Vagina (tissue), 2 donors: ENCODE measurements around the gene HOXC12. TPM values are rescaled to one million over a fixed set of nuclear protein-coding genes. Genes with fewer than 3 reads are reported as not detected.

Experiments used
- DNase-seq, 2 donors: peaks; one replicate each; pipeline ENCODE4 v3.0.0-alpha.2; 2017; ENCODE audit errors: extremely low spot score in 2 of 2
- H3K27ac ChIP-seq: fragments of 200-600 bp; sonication (generic); one replicate; pipeline ENCODE4 v1.5.1; 2019
- H3K27me3 ChIP-seq: fragments of 200-600 bp; sonication (generic); one replicate; pipeline ENCODE4 v1.5.1; 2019
- H3K36me3 ChIP-seq, 2 donors: fragments of 200-600 bp; sonication (generic); one replicate each; pipeline ENCODE4 v1.5.1; 2017 to 2019
- H3K4me1 ChIP-seq: fragments of 200-600 bp; sonication (generic); one replicate; pipeline ENCODE4 v1.5.1; 2019
- H3K4me3 ChIP-seq, 2 donors: fragments of 200-600 bp; sonication (generic); 1 replicate in 1 of 2; 2 replicates in 1 of 2; pipeline ENCODE4 v1.5.1; 2016 to 2019
- H3K9me3 ChIP-seq: fragments of 200-600 bp; sonication (generic); one replicate; pipeline ENCODE4 v1.5.1; 2019
- POLR2A ChIP-seq, 2 donors: fragments of 450-650 bp; IDR thresholded peaks; one replicate each; pipeline ENCODE4 v1.6.1; 2017; ENCODE audit warnings: antibody characterized with exemption in 2 of 2, mild to moderate bottlenecking in 2 of 2, moderate library complexity in 2 of 2
- POLR2AphosphoS5 ChIP-seq, 2 donors: sonication (generic); formaldehyde crosslinking; IDR thresholded peaks; one replicate each; pipeline ENCODE4 v1.9.0; 2017; ENCODE audit warnings: antibody characterized with exemption in 2 of 2, mild to moderate bottlenecking in 2 of 2, low read depth in 1 of 2; ENCODE audit not compliant: insufficient read depth in 1 of 2
- intact Hi-C: fragments of 100-400 bp; cut with DNase I; formaldehyde crosslinking; loops from one replicate; pipeline ENCODE4 v1.15.1; 2023
- total RNA-seq: library from RNA; depleted of rRNA; stranded (reverse); fragments of >200 nt; gene quantifications from one replicate; pipeline ENCODE4 v1.2.3, GENCODE V29; 2016
- TF ChIP-seq, protein P1 (sequence below), 3 experiments: fragments of 450-650 bp in 2 of 3; fragments of 200-600 bp in 1 of 3; sonication (generic) in 1 of 3; IDR thresholded peaks; one replicate each; pipeline ENCODE4 v1.5.1; 2017 to 2019; ENCODE audit warnings: antibody characterized with exemption in 3 of 3, mild to moderate bottlenecking in 2 of 3, moderate library complexity in 2 of 3

Gene HOXC12
- total RNA-seq, 1 donor from 2014 or later = not detected

DNA sequence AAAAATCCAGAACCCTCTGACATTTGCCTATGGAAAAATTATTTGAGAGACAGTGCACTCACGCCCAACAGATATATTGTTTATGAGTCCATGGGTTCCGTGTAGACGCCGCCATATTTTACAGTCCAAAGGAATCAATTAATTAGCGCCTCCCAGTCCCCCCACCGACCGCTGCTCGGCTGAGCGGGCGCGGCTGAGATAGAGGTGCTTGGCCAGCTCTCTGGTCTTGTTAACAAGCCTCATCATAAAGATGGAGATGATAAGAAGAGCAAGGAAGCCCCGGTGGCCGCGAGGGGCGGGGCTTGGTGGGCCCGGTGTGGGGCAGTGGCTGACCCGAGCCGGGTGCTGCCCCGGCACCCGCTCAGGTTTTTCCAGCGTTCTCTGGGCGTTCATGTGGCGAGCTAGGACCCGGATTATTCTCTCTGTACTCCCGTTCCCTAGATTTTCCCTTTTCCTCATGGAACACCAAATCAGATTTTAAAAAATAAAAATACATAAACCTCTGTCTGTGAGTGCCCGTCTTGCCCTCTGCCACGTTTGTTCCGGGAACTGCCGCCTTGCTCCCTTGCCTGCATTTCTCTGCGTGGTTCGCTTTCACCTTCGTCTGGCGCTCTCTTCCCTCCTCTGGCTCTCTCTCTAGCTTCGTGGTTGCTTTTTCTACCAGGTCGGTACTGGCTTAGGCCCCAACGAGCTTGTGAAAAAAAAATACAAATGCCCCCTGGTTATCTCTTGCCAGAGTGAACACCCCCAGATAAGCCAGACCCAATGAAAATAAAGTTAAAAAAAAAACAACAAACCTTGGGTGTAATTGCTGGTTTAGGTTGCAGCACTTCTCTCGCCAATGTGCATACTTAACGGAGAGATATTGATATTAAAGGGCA is 9.0 kb downstream of the HOXC12 start:
- TF ChIP-seq POLR2AphosphoS5 (IDR thresholded peaks at IDR 0.05; ENCODE audit: insufficient read depth in 1 of 2, low read depth in 1 of 2) (no peak), POLR2A (IDR thresholded peaks at IDR 0.05) (no peak)
- TF ChIP-seq, protein P1, sequence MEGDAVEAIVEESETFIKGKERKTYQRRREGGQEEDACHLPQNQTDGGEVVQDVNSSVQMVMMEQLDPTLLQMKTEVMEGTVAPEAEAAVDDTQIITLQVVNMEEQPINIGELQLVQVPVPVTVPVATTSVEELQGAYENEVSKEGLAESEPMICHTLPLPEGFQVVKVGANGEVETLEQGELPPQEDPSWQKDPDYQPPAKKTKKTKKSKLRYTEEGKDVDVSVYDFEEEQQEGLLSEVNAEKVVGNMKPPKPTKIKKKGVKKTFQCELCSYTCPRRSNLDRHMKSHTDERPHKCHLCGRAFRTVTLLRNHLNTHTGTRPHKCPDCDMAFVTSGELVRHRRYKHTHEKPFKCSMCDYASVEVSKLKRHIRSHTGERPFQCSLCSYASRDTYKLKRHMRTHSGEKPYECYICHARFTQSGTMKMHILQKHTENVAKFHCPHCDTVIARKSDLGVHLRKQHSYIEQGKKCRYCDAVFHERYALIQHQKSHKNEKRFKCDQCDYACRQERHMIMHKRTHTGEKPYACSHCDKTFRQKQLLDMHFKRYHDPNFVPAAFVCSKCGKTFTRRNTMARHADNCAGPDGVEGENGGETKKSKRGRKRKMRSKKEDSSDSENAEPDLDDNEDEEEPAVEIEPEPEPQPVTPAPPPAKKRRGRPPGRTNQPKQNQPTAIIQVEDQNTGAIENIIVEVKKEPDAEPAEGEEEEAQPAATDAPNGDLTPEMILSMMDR (IDR thresholded peaks at IDR 0.05) = no peak
- Histone ChIP-seq H3K4me1 (no peaks in the 10 kb centered on the region), H3K27me3 (peaks cover 12% of the 10 kb centered on the region), H3K4me3 (no peak overlapping the region), H3K27ac (no peak overlapping the region), H3K9me3 (no peaks in the 10 kb centered on the region), H3K36me3 (no peaks in the 10 kb centered on the region)
- intact Hi-C loops = no loop called here
- DNase-seq = no peak

DNA sequence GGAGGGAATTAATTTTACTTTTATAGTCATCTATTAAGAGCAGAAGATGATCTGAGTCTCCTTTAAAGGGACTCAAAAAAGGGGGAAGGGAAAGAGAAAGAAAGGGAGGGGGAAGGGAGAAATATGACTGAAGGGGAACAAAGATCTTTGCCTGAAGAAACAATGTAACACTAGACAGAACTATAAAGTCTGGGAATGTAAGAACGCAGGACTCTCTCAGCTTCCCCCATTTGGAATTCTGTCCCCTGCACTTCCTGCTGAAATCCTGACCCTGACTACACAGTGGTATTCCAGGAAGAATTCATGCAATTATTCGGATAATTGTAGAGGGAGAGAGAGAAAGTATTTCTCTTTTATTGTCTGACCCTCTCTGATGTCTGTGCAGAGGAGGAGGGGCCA is 9.6 kb downstream of the HOXC12 start:
- Histone ChIP-seq H3K27me3 (peaks cover 12% of the 10 kb centered on the region), H3K4me1 (no peaks in the 10 kb centered on the region), H3K4me3 (no peak overlapping the region), H3K36me3 (no peaks in the 10 kb centered on the region), H3K9me3 (no peaks in the 10 kb centered on the region), H3K27ac (no peak overlapping the region)
- TF ChIP-seq, protein P1 (IDR thresholded peaks at IDR 0.05) = no peak
- intact Hi-C loops = no loop called here
- DNase-seq = no peak

DNA sequence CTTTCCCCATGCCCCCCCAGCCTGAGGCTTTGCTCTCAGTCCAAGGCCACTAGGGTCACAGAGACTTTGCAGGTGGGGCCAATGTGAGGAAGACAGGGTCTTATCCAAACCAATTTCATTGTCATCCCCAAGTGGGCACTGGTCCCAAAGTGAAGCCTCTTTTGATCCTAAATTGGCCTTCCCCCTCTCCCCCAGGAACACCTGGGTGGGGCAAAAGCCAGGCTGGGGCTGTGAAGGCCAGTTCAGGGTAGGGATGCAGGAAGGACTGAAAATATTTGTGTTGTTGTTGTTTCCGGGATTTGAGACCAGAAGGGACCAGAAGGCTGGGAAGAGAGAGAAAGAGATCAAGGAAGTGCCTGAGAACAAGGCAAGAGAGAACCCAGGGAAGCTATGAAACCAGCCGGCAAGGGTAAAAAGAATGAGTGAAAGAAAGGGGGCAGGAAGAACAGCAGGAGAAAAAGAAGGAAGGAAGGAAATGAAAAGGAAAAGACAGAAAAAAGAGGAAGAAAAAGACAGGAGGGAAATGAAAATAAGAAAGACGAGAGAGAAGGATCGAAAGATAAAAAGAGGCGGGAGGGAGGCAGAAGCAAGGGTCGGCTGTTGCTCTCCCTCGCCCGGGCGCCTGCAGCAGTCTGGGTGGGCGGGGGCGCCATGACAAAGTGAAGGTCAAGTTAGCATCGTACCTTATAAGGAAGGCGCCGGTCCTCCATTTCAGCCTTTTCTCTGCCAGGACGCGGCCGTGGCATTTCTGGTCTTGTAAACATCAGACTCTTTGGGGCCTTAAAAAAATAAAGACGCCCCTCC is 10.8 kb downstream of the HOXC12 start:
- H3K4me3 ChIP-seq = peak overlapping the region; percentile 6 to 19
- H3K27ac ChIP-seq = no peak overlapping the region
- no peak for DNase-seq

DNA sequence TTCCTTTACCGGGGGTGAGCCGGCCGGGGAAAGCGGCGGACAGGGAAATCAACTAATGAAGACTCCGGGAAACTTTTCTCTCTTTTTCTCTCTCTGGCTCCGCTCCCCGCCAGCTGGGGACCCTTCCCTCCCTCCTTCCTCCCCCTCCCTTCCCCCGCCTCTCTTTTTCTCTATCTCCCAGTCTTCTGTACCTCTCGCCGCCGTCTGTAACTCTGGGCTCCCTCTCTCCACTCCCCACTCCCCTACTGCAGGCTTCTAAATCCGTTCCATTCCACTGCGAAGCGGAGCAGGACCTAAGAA is 11.3 kb downstream of the HOXC12 start:
- no peaks in the 10 kb centered on the region for H3K4me1 ChIP-seq
- peaks cover 10% of the 10 kb centered on the region for H3K27me3 ChIP-seq
- H3K36me3 ChIP-seq = no peaks in the 10 kb centered on the region
- H3K27ac ChIP-seq = no peak overlapping the region
- intact Hi-C loops = no loop called here
- peak overlapping the region; percentile 6 to 19 for H3K4me3 ChIP-seq
- DNase-seq = no peak
- H3K9me3 ChIP-seq = no peaks in the 10 kb centered on the region
- TF ChIP-seq POLR2A (IDR thresholded peaks at IDR 0.05) = no peak
- TF ChIP-seq, protein P1 (IDR thresholded peaks at IDR 0.05) = no peak
- no peak for TF ChIP-seq POLR2AphosphoS5 (IDR thresholded peaks at IDR 0.05; ENCODE audit: insufficient read depth in 1 of 2, low read depth in 1 of 2)

More for the DNA sequence above, 10.8 kb downstream of the HOXC12 start:
- TF ChIP-seq, protein P1 (IDR thresholded peaks at IDR 0.05) = no peak
- no peak for TF ChIP-seq POLR2A (IDR thresholded peaks at IDR 0.05)
- TF ChIP-seq POLR2AphosphoS5 (IDR thresholded peaks at IDR 0.05; ENCODE audit: insufficient read depth in 1 of 2, low read depth in 1 of 2) = no peak
- intact Hi-C loops = no loop called here
- Histone ChIP-seq H3K9me3 (no peaks in the 10 kb centered on the region), H3K36me3 (no peaks in the 10 kb centered on the region), H3K4me1 (no peaks in the 10 kb centered on the region), H3K27me3 (peaks cover 11% of the 10 kb centered on the region)
